ENCODE measurements around the gene PPARG. TPM values are rescaled to one million over a fixed set of nuclear protein-coding genes. Genes with fewer than 3 reads are reported as not detected.

The PPARG gene
- polyA plus RNA-seq, 3 donors, result 24.1 to 33.3 (median 28.2) TPM

GRCh38 chr3:12308517-12308916 lies 19.6 kb downstream of the PPARG start:
- no peak for DNase-seq (ENCODE audit: low read depth in 3 of 3, low spot score in 2 of 3)

- DNase-seq (ENCODE audit: low read depth in 3 of 3, low spot score in 2 of 3), result no peak
Observed at GRCh38 chr3:12309716-12310115, 20.8 kb downstream of the PPARG start.

GRCh38 chr3:12312010-12312409 lies 23.1 kb downstream of the PPARG start:
- no peak for DNase-seq (ENCODE audit: low read depth in 3 of 3, low spot score in 2 of 3)

- no peak for DNase-seq (ENCODE audit: low read depth in 3 of 3, low spot score in 2 of 3)
Observed at GRCh38 chr3:12313519-12313918, 24.6 kb downstream of the PPARG start.

- DNase-seq (ENCODE audit: low read depth in 3 of 3, low spot score in 2 of 3), result no peak
Observed at GRCh38 chr3:12316253-12316652, 27.4 kb downstream of the PPARG start.

- DNase-seq (ENCODE audit: low read depth in 3 of 3, low spot score in 2 of 3), result no peak
Observed at GRCh38 chr3:12316729-12317351, 28.0 kb downstream of the PPARG start.

- no peak for DNase-seq (ENCODE audit: low read depth in 3 of 3, low spot score in 2 of 3)
Observed at GRCh38 chr3:12317914-12318313, 29.0 kb downstream of the PPARG start.

GRCh38 chr3:12318758-12319621 lies 30.1 kb downstream of the PPARG start:
- DNase-seq (ENCODE audit: low read depth in 3 of 3, low spot score in 2 of 3), result no peak

GRCh38 chr3:12321015-12321414 lies 32.1 kb downstream of the PPARG start:
- DNase-seq (ENCODE audit: low read depth in 3 of 3, low spot score in 2 of 3), result no peak

- no peak for DNase-seq (ENCODE audit: low read depth in 3 of 3, low spot score in 2 of 3)
Observed at GRCh38 chr3:12323237-12323636, 34.4 kb downstream of the PPARG start.

- no peak for DNase-seq (ENCODE audit: low read depth in 3 of 3, low spot score in 2 of 3)
Observed at GRCh38 chr3:12325586-12326515, 37.0 kb downstream of the PPARG start.

GRCh38 chr3:12327021-12327420 lies 38.2 kb downstream of the PPARG start:
- DNase-seq (ENCODE audit: low read depth in 3 of 3, low spot score in 2 of 3), result no peak

- no peak for DNase-seq (ENCODE audit: low read depth in 3 of 3, low spot score in 2 of 3)
Observed at GRCh38 chr3:12328132-12328836, 39.4 kb downstream of the PPARG start.

GRCh38 chr3:12328837-12329462 lies 40.1 kb downstream of the PPARG start:
- DNase-seq (ENCODE audit: low read depth in 3 of 3, low spot score in 2 of 3), result no peak

- no peak for DNase-seq (ENCODE audit: low read depth in 3 of 3, low spot score in 2 of 3)
Observed at GRCh38 chr3:12334786-12335185, 45.9 kb downstream of the PPARG start.

- DNase-seq (ENCODE audit: low read depth in 3 of 3, low spot score in 2 of 3), result no peak
Observed at GRCh38 chr3:12335421-12335820, 46.6 kb downstream of the PPARG start.

- DNase-seq (ENCODE audit: low read depth in 3 of 3, low spot score in 2 of 3), result no peak
Observed at GRCh38 chr3:12336099-12336498, 47.2 kb downstream of the PPARG start.

- DNase-seq (ENCODE audit: low read depth in 3 of 3, low spot score in 2 of 3), result no peak
Observed at GRCh38 chr3:12338595-12339546, 50.0 kb downstream of the PPARG start.

Measured in right renal cortex interstitium (tissue), 3 donors.